GM12878 (cell line): Measurements from ENCODE around the gene WDR12. TPM values are rescaled to one million over a fixed set of nuclear protein-coding genes. Genes with fewer than 3 reads are reported as not detected.

Source experiments
- ATAC-seq: fragments of 200-7000 bp; cut with Tn5 transposase; 3 replicates; pipeline ENCODE4 v1.9.1; 2020; ENCODE audit warnings: mild to moderate bottlenecking, moderate library complexity
- BruUV-seq: library from RNA; stranded (reverse); fragments of 400-500 nt; replicated peaks from 2 replicates; lab custom pipeline; 2021; lab: Mats Ljungman, UMichigan
- CTCF ChIA-PET: fragments of 300-600 bp; sonication (Branson Sonifier 250); formaldehyde crosslinking; extraction: SDS; loops from one replicate; lab custom pipeline; 2021; ENCODE audit warnings: inconsistent platforms; lab: Yijun Ruan, JAX
- POLR2A ChIA-PET: fragments of 350-600 bp; formaldehyde crosslinking; extraction: SDS; loops from one replicate; lab custom pipeline; 2021; ENCODE audit warnings: inconsistent platforms; lab: Charles Lee
- RAD21 ChIA-PET: fragments of 300-600 bp; sonication (Branson Sonifier 250); formaldehyde crosslinking; loops from one replicate; lab custom pipeline; 2023; ENCODE audit warnings: antibody characterized with exemption; ENCODE audit not compliant: unreplicated experiment; lab: Charles Lee
- SMC1A ChIA-PET: fragments of 300-600 bp; sonication (Branson Sonifier 250); formaldehyde crosslinking; loops from one replicate; lab custom pipeline; 2023; ENCODE audit not compliant: unreplicated experiment, uncharacterized antibody; lab: Charles Lee
- DNase-seq: peaks from one replicate; pipeline ENCODE4 v3.0.0-alpha.2; 2011; ENCODE audit warnings: low read depth, low spot score
- FAIRE-seq: peaks from 3 replicates; lab custom pipeline; 2011; peaks lifted over from hg19 to GRCh38; lab: Jason Lieb, UNC
- H2AFZ ChIP-seq: 2 replicates; pipeline ENCODE4 v1.6.0; 2011; ENCODE audit warnings: low read depth, low read length, control low read depth; ENCODE audit not compliant: control insufficient read depth
- H3K27ac ChIP-seq: 2 replicates; pipeline ENCODE4 v1.5.1; 2011; ENCODE audit warnings: control low read depth; ENCODE audit not compliant: control insufficient read depth, insufficient read depth
- H3K27me3 ChIP-seq, 2 experiments: replicated peaks in 1 of 2; 2 replicates each; pipeline versions ENCODE4 v1.6.0 to v1.6.1; 2011; ENCODE audit warnings: low read length in 1 of 2; ENCODE audit not compliant: control insufficient read depth in 2 of 2, insufficient read depth in 2 of 2
- H3K36me3 ChIP-seq, 2 experiments: 2 replicates each; pipeline ENCODE4 v1.5.1; 2011; ENCODE audit warnings: low read length in 1 of 2; ENCODE audit not compliant: control insufficient read depth in 2 of 2, insufficient read depth in 2 of 2
- H3K4me1 ChIP-seq: 2 replicates; pipeline ENCODE4 v1.6.1; 2011; ENCODE audit warnings: mild to moderate bottlenecking, low read length, moderate library complexity, mixed read lengths; ENCODE audit not compliant: control insufficient read depth, insufficient read depth
- H3K4me2 ChIP-seq: 2 replicates; pipeline ENCODE4 v1.6.0; 2011; ENCODE audit warnings: control low read depth; ENCODE audit not compliant: control insufficient read depth, insufficient read depth
- H3K4me3 ChIP-seq: fragments of 200-600 bp; sonication (generic); 2 replicates; pipeline ENCODE4 v1.5.1; 2016
- H3K79me2 ChIP-seq: 2 replicates; pipeline ENCODE4 v1.6.0; 2011; ENCODE audit warnings: low read length; ENCODE audit not compliant: control insufficient read depth, insufficient read depth
- H3K9ac ChIP-seq: 2 replicates; pipeline ENCODE4 v1.8.0; 2011; ENCODE audit warnings: low read length, control low read depth, mixed read lengths; ENCODE audit not compliant: control insufficient read depth, insufficient read depth
- H3K9me3 ChIP-seq: replicated peaks from 3 replicates; pipeline ENCODE4 v1.5.1; 2011; ENCODE audit warnings: mild to moderate bottlenecking, low read length; ENCODE audit not compliant: control insufficient read depth, insufficient read depth
- H4K20me1 ChIP-seq: 2 replicates; pipeline ENCODE4 v1.6.0; 2011; ENCODE audit not compliant: control insufficient read depth, insufficient read depth
- GATAD2B ChIP-seq: fragments of 450-650 bp; conservative IDR thresholded peaks from 2 replicates; pipeline ENCODE4 v1.6.1; 2017; ENCODE audit warnings: low read depth, mild to moderate bottlenecking, moderate library complexity
- HCFC1 ChIP-seq: fragments of 150-350 bp; IDR thresholded peaks from 2 replicates; pipeline ENCODE4 v1.6.1; 2014; ENCODE audit warnings: low read length
- MAX ChIP-seq: IDR thresholded peaks from 2 replicates; pipeline ENCODE4 v1.6.1; 2012; ENCODE audit warnings: low read depth, low read length, improper control_type of control experiment
- PAX8 ChIP-seq: fragments of 450-650 bp; IDR thresholded peaks from 2 replicates; pipeline ENCODE4 v1.6.1; 2017; ENCODE audit warnings: mild to moderate bottlenecking, moderate library complexity
- RAD21 ChIP-seq: IDR thresholded peaks from 2 replicates; pipeline ENCODE4 v1.6.1; 2011; ENCODE audit warnings: mild to moderate bottlenecking, low read depth, low read length, moderate library complexity; ENCODE audit not compliant: insufficient read depth
- ZNF207 ChIP-seq: fragments of 450-650 bp; IDR thresholded peaks from 2 replicates; pipeline ENCODE4 v1.6.1; 2014; ENCODE audit warnings: antibody characterized with exemption, mild to moderate bottlenecking, borderline replicate concordance
- ZNF384 ChIP-seq: IDR thresholded peaks from 2 replicates; pipeline ENCODE4 v1.6.1; 2012; ENCODE audit warnings: low read depth, mild to moderate bottlenecking, low read length, improper control_type of control experiment, borderline replicate concordance
- WGBS: methylation state at CpG from one replicate; pipeline ENCODE4 v1.1.6; 2016; ENCODE audit warnings: low lambda C conversion rate; ENCODE audit not compliant: insufficient replicate concordance, insufficient coverage; ENCODE audit errors: missing lambda C conversion rate; 5-methylcytosine and 5-hydroxymethylcytosine counted together
- in situ Hi-C: fragments of 300-500 bp; cut with MboI; formaldehyde crosslinking; loops from 9 replicates; pipeline ENCODE4 v1.14.3; 2018; ENCODE audit warnings: mixed read lengths
- intact Hi-C: fragments of 100-400 bp; cut with micrococcal nuclease; formaldehyde crosslinking; loops from one replicate; pipeline ENCODE4 v1.14.2; 2022; ENCODE audit not compliant: unreplicated experiment
- polyA plus RNA-seq, 11 experiments: library from polyadenylated mRNA; depleted of rRNA in 4 of 11; unstranded in 6 of 11; stranded (reverse) in 5 of 11; fragments of >200 nt; fragmentation: Nextera tagmentation in 4 of 11; fragmentation: Illumina TruSeq in 1 of 11; extraction: Ambion mirVana in 4 of 11; extraction: Trizol in 1 of 11; gene quantifications; 1 replicate in 1 of 11; 2 replicates in 10 of 11; pipeline versions ENCODE4 v1.2.1 to v1.2.3, GENCODE V29; 2011 to 2016; ENCODE audit warnings: inconsistent platforms in 2 of 11, missing spikeins in 2 of 11, low read depth in 1 of 11
- total RNA-seq, 4 experiments: library from RNA; depleted of rRNA in 3 of 4; stranded (reverse); fragments of >200 nt in 3 of 4; fragmentation: Illumina TruSeq in 1 of 4; extraction: Trizol in 1 of 4; gene quantifications; 2 replicates each; pipeline versions ENCODE4 v1.2.1 to v1.2.3, GENCODE V29; 2013 to 2021
- TF ChIP-seq, protein P1 (sequence below): IDR thresholded peaks from 2 replicates; pipeline ENCODE4 v1.6.1; 2012; ENCODE audit warnings: low read depth, low read length, improper control_type of control experiment

Gene WDR12
- total and polyA plus RNA-seq, 10 of the 15 experiments (the other 5 are each of a cell fraction or from before 2014, with no cell fraction given), result 52.9 to 256 (median 108) TPM

GRCh38 chr2:202844656-202845055 is 66.8 kb downstream of the WDR12 start:
- BruUV-seq, result no TSS peak
- no peak for TF ChIP-seq HCFC1
- no peak for TF ChIP-seq RAD21
- TF ChIP-seq GATAD2B, result no peak
- no peak for TF ChIP-seq PAX8
- TF ChIP-seq ZNF207, result no peak
- no peak for TF ChIP-seq MAX
- TF ChIP-seq, protein P1, sequence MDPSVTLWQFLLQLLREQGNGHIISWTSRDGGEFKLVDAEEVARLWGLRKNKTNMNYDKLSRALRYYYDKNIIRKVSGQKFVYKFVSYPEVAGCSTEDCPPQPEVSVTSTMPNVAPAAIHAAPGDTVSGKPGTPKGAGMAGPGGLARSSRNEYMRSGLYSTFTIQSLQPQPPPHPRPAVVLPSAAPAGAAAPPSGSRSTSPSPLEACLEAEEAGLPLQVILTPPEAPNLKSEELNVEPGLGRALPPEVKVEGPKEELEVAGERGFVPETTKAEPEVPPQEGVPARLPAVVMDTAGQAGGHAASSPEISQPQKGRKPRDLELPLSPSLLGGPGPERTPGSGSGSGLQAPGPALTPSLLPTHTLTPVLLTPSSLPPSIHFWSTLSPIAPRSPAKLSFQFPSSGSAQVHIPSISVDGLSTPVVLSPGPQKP, result no peak
- TF ChIP-seq ZNF384, result no peak
- no peaks in the 10 kb centered on the region for H3K27me3 ChIP-seq
- no peak overlapping the region for H3K4me2 ChIP-seq
- peaks cover 11% of the 10 kb centered on the region for H3K4me1 ChIP-seq
- no peak overlapping the region for H3K4me3 ChIP-seq
- RAD21 ChIA-PET, result interaction anchor here (1.1 kb wide), 1 partner anchor 12 kb away, joined by 3 read pairs; no protein-coding TSS in a partner anchor
- 73% methylated on average over 2 of the region's 2 CpGs for WGBS
- intact Hi-C loops (no loop called here), in situ Hi-C loops (no loop called here)
- SMC1A ChIA-PET, result interaction anchor here (1.0 to 3.7 kb wide), 3 partner anchors 11 to 128 kb away, joined by 3 to 18 read pairs (median 3); no protein-coding TSS in a partner anchor
- H3K36me3 ChIP-seq, result no peaks in the 10 kb centered on the region; a peak in 1 of 4 replicates
- no peak for FAIRE-seq
- no peak overlapping the region for H3K27ac ChIP-seq
- no peak overlapping the region for H3K9ac ChIP-seq
- POLR2A ChIA-PET, result interaction anchor here (0.5 kb wide), 1 partner anchor 262 kb away, joined by 4 read pairs; no protein-coding TSS in a partner anchor
- H3K79me2 ChIP-seq, result no peaks in the 10 kb centered on the region
- ATAC-seq, result no peak
- H2AFZ ChIP-seq, result no peak overlapping the region
- no peaks in the 10 kb centered on the region for H4K20me1 ChIP-seq
- H3K9me3 ChIP-seq, result peaks cover 7% of the 10 kb centered on the region; the same call in 2 of the 3 replicates
- DNase-seq, result no peak
- CTCF ChIA-PET, result interaction anchor here (1.1 to 1.9 kb wide), 4 partner anchors 11 to 28 kb away, joined by 3 to 6 read pairs (median 5); partner anchors contain the start of gene ICA1L
